ENCODE results near the gene CSK. TPM values are rescaled to one million over a fixed set of nuclear protein-coding genes. Genes with fewer than 3 reads are reported as not detected.

CSK gene
- total RNA-seq, 1 experiment from 2014 or later, result 49.2 TPM

DNA sequence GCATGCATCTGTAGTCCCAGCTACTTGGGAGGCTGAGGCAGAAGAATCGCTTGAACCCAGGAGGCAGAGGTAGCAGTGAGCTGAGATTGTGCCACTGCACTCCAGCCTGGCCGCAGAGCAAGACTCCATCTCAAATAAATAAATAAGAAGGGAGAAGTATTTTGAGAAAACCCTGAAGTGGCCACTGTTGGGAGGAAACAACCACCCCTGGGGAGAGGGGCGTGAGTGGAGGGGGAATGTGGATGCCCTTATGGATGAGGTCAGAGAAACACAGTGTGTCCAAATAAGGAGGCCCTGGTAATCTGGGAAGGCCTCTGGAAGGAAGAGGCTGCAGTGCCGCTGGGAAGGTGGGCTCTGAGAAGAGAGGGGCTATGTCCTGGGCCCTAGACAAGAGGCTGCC lies 40.4 kb downstream of the CSK start:
- no peak overlapping the region for H3K4ac ChIP-seq (ENCODE audit: low read depth, low read length)
- TF ChIP-seq CTCF (conservative IDR thresholded peaks at IDR 0.05), result no peak
- Mint-ChIP-seq H3K4me3 (no peak overlapping the region; a peak in 1 of 5 replicates), H3K4me1 (peaks cover 15 to 49% of the 10 kb centered on the region in 2 experiments), H3K9me3 (no peaks in the 10 kb centered on the region; a peak in 1 of 5 replicates), H3K27ac (no peak overlapping the region), H3K27me3 (ENCODE audit: low read depth) (peaks cover 46% of the 10 kb centered on the region), H3K36me3 (ENCODE audit: insufficient read depth in 1 of 3, low read depth in 3 of 3) (no peaks in the 10 kb centered on the region)
- H4K20me1 ChIP-seq (ENCODE audit: control insufficient read depth, insufficient read depth, insufficient read length), result no peaks in the 10 kb centered on the region
- H3K9ac ChIP-seq (ENCODE audit: extremely low read depth, insufficient read length, low read length), result no peak overlapping the region
- H3K27ac ChIP-seq (ENCODE audit: insufficient read length, low read depth, low read length), result no peak overlapping the region
- no peak overlapping the region for H2BK20ac ChIP-seq (ENCODE audit: low read depth, low read length, poor library complexity, severe bottlenecking)
- H2AFZ ChIP-seq (ENCODE audit: low read length), result no peak overlapping the region
- no peaks in the 10 kb centered on the region for H3K79me1 ChIP-seq (ENCODE audit: insufficient read depth, low read depth, low read length, poor library complexity, severe bottlenecking)
- no peak overlapping the region for H2BK120ac ChIP-seq (ENCODE audit: low read depth, low read length, poor library complexity, severe bottlenecking)
- H3K27me3 ChIP-seq (ENCODE audit: insufficient read depth, low read length), result peaks cover 7% of the 10 kb centered on the region; the same call in 1 of the 2 replicates
- no peaks in the 10 kb centered on the region for H3K9me3 ChIP-seq (ENCODE audit: control insufficient read depth, low read depth, low read length)
- H3K14ac ChIP-seq (ENCODE audit: insufficient read depth, low read length), result no peak overlapping the region
- H2BK15ac ChIP-seq (ENCODE audit: low read depth, low read length), result no peak overlapping the region
- no peak overlapping the region for H3K23ac ChIP-seq (ENCODE audit: insufficient read length, low read depth, low read length)
- no peak overlapping the region for H2AK5ac ChIP-seq (ENCODE audit: insufficient read length, low read length)
- no peaks in the 10 kb centered on the region for H3K4me1 ChIP-seq (ENCODE audit: insufficient read depth, low read length)
- H4K8ac ChIP-seq (replicated peaks; ENCODE audit: insufficient read length, low read depth, low read length), result no peak overlapping the region
- no peaks in the 10 kb centered on the region for H3K23me2 ChIP-seq (ENCODE audit: insufficient read length, low read depth, low read length, poor library complexity, severe bottlenecking)
- no peak overlapping the region for H4K5ac ChIP-seq (ENCODE audit: insufficient read length, low read depth, low read length)
- H3T11ph ChIP-seq (ENCODE audit: low read length), result no peak overlapping the region
- H3K18ac ChIP-seq (ENCODE audit: insufficient read length, low read depth, low read length), result no peak overlapping the region
- DNase-seq, result no peak
- H2BK5ac ChIP-seq (ENCODE audit: insufficient read length, low read length), result no peak overlapping the region
- no peaks in the 10 kb centered on the region for H3K79me2 ChIP-seq (ENCODE audit: insufficient read depth, low read length)
- H4K91ac ChIP-seq (ENCODE audit: insufficient read length, low read depth, low read length), result no peak overlapping the region
- H3K56ac ChIP-seq (ENCODE audit: insufficient read length, low read depth, low read length), result no peak overlapping the region
- H3K4me2 ChIP-seq (ENCODE audit: insufficient read depth, insufficient read length, low read length), result no peak overlapping the region
- H2BK12ac ChIP-seq (ENCODE audit: insufficient read length, low read depth, low read length), result no peak overlapping the region
- WGBS (ENCODE audit: extremely low coverage, insufficient read length, low lambda C conversion rate), result no CpG with 5 or more reads among the region's 4 CpGs

Measured in H9 (cell line).